ENCODE results near the gene PARVG. TPM values are rescaled to one million over a fixed set of nuclear protein-coding genes. Genes with fewer than 3 reads are reported as not detected.

The PARVG gene
- total and polyA plus RNA-seq, 2 of the 13 experiments (the other 11 are each of a cell fraction or from before 2014, with no cell fraction given): not detected

- TF ChIP-seq ZNF275 (CRISPR knock-in tag; IDR thresholded peaks at IDR 0.05; ENCODE audit: borderline replicate concordance) (no peak), ZNF296 (CRISPR knock-in tag; conservative IDR thresholded peaks at IDR 0.05) (no peak), ERF (CRISPR knock-in tag; IDR thresholded peaks at IDR 0.05) (no peak), NFIC (IDR thresholded peaks at IDR 0.05; ENCODE audit: low read length) (no peak)
Observed at GRCh38 chr22:44188986-44189630, 8.4 kb downstream of the PARVG start (continued).

- intact Hi-C loops (cut with micrococcal nuclease; ENCODE audit: unreplicated experiment) (no loop called here), in situ Hi-C loops (cut with HindIII; ENCODE audit: extremely low pct_ligation_motif_present, low pct_unique_long_range_greater_than_20kb) (no loop called here)
- FAIRE-seq: no peak
- H2AFZ ChIP-seq (ENCODE audit: low read length): no peak overlapping the region
- no peak overlapping the region for H3K27ac ChIP-seq (ENCODE audit: extremely low read length, insufficient read depth, low read length)
- ChIA-PET CTCF (ENCODE audit: low intra/inter-chr PET ratio, low total read pairs) (no interaction called here), POLR2A (no interaction called here)
- DNase-seq (ENCODE audit: low spot score): no peak
- ATAC-seq: no peak
- no peaks in the 10 kb centered on the region for H3K9me3 ChIP-seq (ENCODE audit: low read length)
- H3K36me3 ChIP-seq (replicated peaks in 1 of 2; ENCODE audit: control insufficient read depth in 1 of 2, insufficient read depth in 2 of 2, low read length in 2 of 2): no peaks in the 10 kb centered on the region
- BruUV-seq (replicated peaks): no TSS peak
- H3K9ac ChIP-seq (ENCODE audit: insufficient read depth, low read depth, low read length): no peak overlapping the region
- peaks cover 1 to 11% of the 10 kb centered on the region in 2 experiments; a peak in 3 of 5 replicates for H3K27me3 ChIP-seq (ENCODE audit: control insufficient read depth in 1 of 2, insufficient read depth in 2 of 2, low read length in 2 of 2)
- no peaks in the 10 kb centered on the region for H3K4me1 ChIP-seq (ENCODE audit: insufficient read depth, low read length)
- no peak overlapping the region for H3K4me3 ChIP-seq (replicated peaks in 1 of 3; ENCODE audit: insufficient read depth in 1 of 3, low read depth in 2 of 3, low read length in 3 of 3)
- no peaks in the 10 kb centered on the region for H3K79me2 ChIP-seq (ENCODE audit: insufficient read depth, low read length)
- H4K20me1 ChIP-seq (ENCODE audit: insufficient read depth, low read length): no peaks in the 10 kb centered on the region
- H3K4me2 ChIP-seq (ENCODE audit: low read depth, low read length): no peak overlapping the region
- WGBS (ENCODE audit: low lambda C conversion rate): 6% methylated on average over 10 of the region's 12 CpGs
- no peak for TF ChIP-seq ZNF274 (CRISPR knock-in tag; IDR thresholded peaks at IDR 0.05)
- TF ChIP-seq MAFK (conservative IDR thresholded peaks at IDR 0.05 in 1 of 2, IDR thresholded peaks at IDR 0.05 in 1 of 2; ENCODE audit: low read length in 2 of 2): no peak
- TF ChIP-seq ZNF547 (CRISPR knock-in tag; IDR thresholded peaks at IDR 0.05): no peak
- no peak for TF ChIP-seq FUBP1 (CRISPR knock-in tag; IDR thresholded peaks at IDR 0.05; ENCODE audit: borderline replicate concordance)
- TF ChIP-seq STAG1 (CRISPR knock-in tag; IDR thresholded peaks at IDR 0.05): no peak
- no peak for TF ChIP-seq ZNF34 (CRISPR knock-in tag; IDR thresholded peaks at IDR 0.05; ENCODE audit: borderline replicate concordance)
- TF ChIP-seq ZBTB44 (CRISPR knock-in tag; IDR thresholded peaks at IDR 0.05): no peak
- TF ChIP-seq ZNF660 (CRISPR knock-in tag; IDR thresholded peaks at IDR 0.05; ENCODE audit: borderline replicate concordance, low read depth): no peak
- no peak for TF ChIP-seq ONECUT2 (CRISPR knock-in tag; IDR thresholded peaks at IDR 0.05)
- no peak for TF ChIP-seq RXRA (CRISPR knock-in tag; IDR thresholded peaks at IDR 0.05)
Observed at GRCh38 chr22:44190381-44190976, 9.8 kb downstream of the PARVG start.
